Sigmoid colon (tissue), 7 donors: ENCODE data around the gene MARK4. TPM values are rescaled to one million over a fixed set of nuclear protein-coding genes. Genes with fewer than 3 reads are reported as not detected.

Source experiments
- DNase-seq: peaks from one replicate; pipeline ENCODE4 v3.0.0-alpha.2; 2019
- H3K27ac ChIP-seq, 4 donors: fragments of 200-600 bp; sonication (generic); one replicate each; pipeline ENCODE4 v1.5.1; 2016 to 2019; ENCODE audit warnings: mild to moderate bottlenecking in 1 of 4
- H3K27me3 ChIP-seq, 3 donors: fragments of 200-600 bp; sonication (generic); one replicate each; pipeline ENCODE4 v1.5.1; 2019; ENCODE audit warnings: mild to moderate bottlenecking in 1 of 3
- H3K36me3 ChIP-seq, 4 donors: fragments of 200-600 bp; sonication (generic); one replicate each; pipeline ENCODE4 v1.5.1; 2016 to 2019
- H3K4me1 ChIP-seq, 4 donors: fragments of 200-600 bp; sonication (generic); one replicate each; pipeline ENCODE4 v1.5.1; 2017 to 2019
- H3K4me3 ChIP-seq, 4 donors: fragments of 200-600 bp; sonication (generic); one replicate each; pipeline ENCODE4 v1.5.1; 2017 to 2019; ENCODE audit warnings: mild to moderate bottlenecking in 2 of 4, moderate library complexity in 1 of 4
- H3K9me3 ChIP-seq, 4 donors: fragments of 200-600 bp in 3 of 4; sonication (generic) in 3 of 4; one replicate each; pipeline versions ENCODE4 v1.5.1 to v1.6.1; 2013 to 2019
- CTCF ChIP-seq, 4 experiments: fragments of 450-650 bp in 3 of 4; fragments of 200-600 bp in 1 of 4; IDR thresholded peaks; one replicate each; pipeline ENCODE4 v1.5.1; 2016 to 2019; ENCODE audit warnings: antibody characterized with exemption in 4 of 4, mild to moderate bottlenecking in 3 of 4, moderate library complexity in 2 of 4
- EP300 ChIP-seq, 4 donors: sonication (generic); formaldehyde crosslinking; IDR thresholded peaks; one replicate each; pipeline ENCODE4 v1.6.1; 2017; ENCODE audit warnings: antibody characterized with exemption in 4 of 4
- POLR2A ChIP-seq, 2 donors: fragments of 450-650 bp; IDR thresholded peaks; one replicate each; pipeline ENCODE4 v1.6.1; 2016; ENCODE audit warnings: antibody characterized with exemption in 2 of 2, mild to moderate bottlenecking in 2 of 2, moderate library complexity in 2 of 2
- POLR2AphosphoS5 ChIP-seq, 4 donors: sonication (generic); formaldehyde crosslinking; IDR thresholded peaks; one replicate each; pipeline ENCODE4 v1.6.1; 2017; ENCODE audit warnings: antibody characterized with exemption in 4 of 4
- WGBS, 2 donors: extraction: QIAGEN DNeasy Blood & Tissue Kit; methylation state at CpG; one replicate each; pipeline ENCODE4 v1.1.7; 2013; 5-methylcytosine and 5-hydroxymethylcytosine counted together
- intact Hi-C: fragments of 100-400 bp; cut with DNase I; formaldehyde crosslinking; loops from one replicate; pipeline ENCODE4 v1.15.1; 2023
- polyA plus RNA-seq, 3 donors: library from polyadenylated mRNA; stranded (reverse); fragments of 200-250 nt; gene quantifications; one replicate each; pipeline ENCODE4 v1.2.3, GENCODE V29; 2013
- total RNA-seq, 4 donors: library from RNA; depleted of rRNA; stranded (reverse); fragments of >200 nt; gene quantifications; one replicate each; pipeline ENCODE4 v1.1.0, GENCODE V29; 2016
- donor health status: healthy with polysubstance abuse.
- donor health status: Bipolar disorder and iron deficiency.
- donor health status: healthy.

Gene MARK4
- total and polyA plus RNA-seq, 7 donors = 6.2 to 39.9 (median 12.7) TPM

GRCh38 chr19:45315304-45315703, 64.2 kb downstream of the MARK4 start:
- WGBS, 2 donors = 66 to 73% methylated on average over 21 of the region's 21 CpGs
- Histone ChIP-seq H3K4me3 (no peak overlapping the region), H3K4me1 (peaks cover 0 to 2% (median 0%) of the 10 kb centered on the region in 4 donors), H3K36me3 (no peaks in the 10 kb centered on the region), H3K27ac (no peak overlapping the region), H3K9me3 (no peaks in the 10 kb centered on the region), H3K27me3 (no peaks in the 10 kb centered on the region)
- no peak for TF ChIP-seq POLR2AphosphoS5 (IDR thresholded peaks at IDR 0.05)
- no peak for DNase-seq
- intact Hi-C loops = no loop called here

- H3K27me3 ChIP-seq = peaks cover 4 to 11% (median 5%) of the 10 kb centered on the region in 3 donors
- H3K27ac ChIP-seq = peak overlapping the region in 3 of 4 donors; percentile 76 to 83 (median 82)
- H3K36me3 ChIP-seq = no peaks in the 10 kb centered on the region
- H3K4me3 ChIP-seq = no peak overlapping the region
- DNase-seq = no peak
- H3K4me1 ChIP-seq = peaks cover 0 to 36% (median 32%) of the 10 kb centered on the region in 4 donors
- TF ChIP-seq EP300 (IDR thresholded peaks at IDR 0.05) = no peak
- no peak for TF ChIP-seq POLR2AphosphoS5 (IDR thresholded peaks at IDR 0.05)
- TF ChIP-seq CTCF (IDR thresholded peaks at IDR 0.05) = no peak
- no peak for TF ChIP-seq POLR2A (IDR thresholded peaks at IDR 0.05)
- no peaks in the 10 kb centered on the region for H3K9me3 ChIP-seq
- intact Hi-C loops = no loop called here
- 68 to 86% methylated on average over 12 of the region's 12 CpGs for WGBS, 2 donors
Measured at GRCh38 chr19:45320997-45321775, 70.1 kb downstream of the MARK4 start.

GRCh38 chr19:45321848-45322247, 70.8 kb downstream of the MARK4 start:
- 45 to 55% methylated on average over 7 of the region's 7 CpGs for WGBS, 2 donors
- Histone ChIP-seq H3K27ac (peak overlapping the region in 3 of 4 donors; percentile 76 to 83 (median 82)), H3K36me3 (no peaks in the 10 kb centered on the region), H3K9me3 (no peaks in the 10 kb centered on the region), H3K4me3 (no peak overlapping the region), H3K27me3 (peaks cover 4 to 11% (median 5%) of the 10 kb centered on the region in 3 donors), H3K4me1 (peaks cover 0 to 40% (median 37%) of the 10 kb centered on the region in 4 donors)
- no peak for DNase-seq
- intact Hi-C loops = no loop called here
- TF ChIP-seq EP300 (IDR thresholded peaks at IDR 0.05) (no peak), POLR2A (IDR thresholded peaks at IDR 0.05) (no peak), POLR2AphosphoS5 (IDR thresholded peaks at IDR 0.05) (no peak), CTCF (IDR thresholded peaks at IDR 0.05) (no peak)

GRCh38 chr19:45322311-45322710, 71.2 kb downstream of the MARK4 start:
- Histone ChIP-seq H3K4me1 (peaks cover 0 to 40% (median 37%) of the 10 kb centered on the region in 4 donors), H3K9me3 (no peaks in the 10 kb centered on the region), H3K4me3 (no peak overlapping the region), H3K27me3 (peaks cover 4 to 11% (median 5%) of the 10 kb centered on the region in 3 donors), H3K36me3 (no peaks in the 10 kb centered on the region), H3K27ac (peak overlapping the region; percentile 71 to 83 (median 79))
- DNase-seq = no peak
- TF ChIP-seq CTCF (IDR thresholded peaks at IDR 0.05) (no peak), EP300 (IDR thresholded peaks at IDR 0.05) (no peak), POLR2AphosphoS5 (IDR thresholded peaks at IDR 0.05) (no peak), POLR2A (IDR thresholded peaks at IDR 0.05) (no peak)
- intact Hi-C loops = no loop called here
- WGBS, 2 donors = 30 to 45% methylated on average over 11 of the region's 11 CpGs

- no peaks in the 10 kb centered on the region for H3K36me3 ChIP-seq
- DNase-seq = no peak
- WGBS, 2 donors = 38 to 47% methylated on average over 15 of the region's 15 CpGs
- peak within 1 kb of the TSS; percentile 71 to 83 (median 79) for H3K27ac ChIP-seq
- peaks cover 0 to 40% (median 37%) of the 10 kb centered on the region in 4 donors for H3K4me1 ChIP-seq
- H3K9me3 ChIP-seq = no peaks in the 10 kb centered on the region
- intact Hi-C loops = no loop called here
- H3K27me3 ChIP-seq = peaks cover 4 to 11% (median 5%) of the 10 kb centered on the region in 3 donors
- H3K4me3 ChIP-seq = peak within 1 kb of the TSS; percentile 18 to 47 (median 37)
- TF ChIP-seq POLR2AphosphoS5 (IDR thresholded peaks at IDR 0.05) (no peak), POLR2A (IDR thresholded peaks at IDR 0.05) (no peak), EP300 (IDR thresholded peaks at IDR 0.05) (no peak), CTCF (IDR thresholded peaks at IDR 0.05) (no peak)
Measured at GRCh38 chr19:45322744-45323281, 71.7 kb downstream of the MARK4 start, which contains the start of gene CKM. Gene CKM, minus strand, starts transcription at chr19:45322875. Its CDS starts 3,162 bp downstream, at chr19:45319713.
